ENCODE measurements around the gene MEGF11.

The MEGF11 gene

DNA sequence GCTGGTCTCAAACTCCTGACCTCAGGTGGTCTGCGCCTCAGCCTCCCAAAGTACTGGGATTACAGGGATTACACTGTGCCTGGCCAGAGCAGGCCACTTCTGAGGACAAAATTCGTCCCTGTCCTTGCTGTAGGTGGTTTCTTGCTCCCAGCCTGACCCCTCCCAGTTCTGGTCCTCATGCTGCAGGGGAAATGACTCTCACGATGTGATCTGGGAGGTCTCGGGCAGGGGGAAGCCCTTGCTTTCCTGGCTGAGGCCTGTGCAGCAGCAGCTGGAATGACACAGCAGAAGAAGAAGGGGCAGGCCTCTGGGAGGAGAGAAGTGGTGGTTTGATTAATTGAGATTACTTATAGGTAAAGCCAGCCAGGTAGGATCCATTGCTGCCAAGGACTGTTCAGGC is 39.3 kb downstream of the MEGF11 start:
- no peak for DNase-seq

DNA sequence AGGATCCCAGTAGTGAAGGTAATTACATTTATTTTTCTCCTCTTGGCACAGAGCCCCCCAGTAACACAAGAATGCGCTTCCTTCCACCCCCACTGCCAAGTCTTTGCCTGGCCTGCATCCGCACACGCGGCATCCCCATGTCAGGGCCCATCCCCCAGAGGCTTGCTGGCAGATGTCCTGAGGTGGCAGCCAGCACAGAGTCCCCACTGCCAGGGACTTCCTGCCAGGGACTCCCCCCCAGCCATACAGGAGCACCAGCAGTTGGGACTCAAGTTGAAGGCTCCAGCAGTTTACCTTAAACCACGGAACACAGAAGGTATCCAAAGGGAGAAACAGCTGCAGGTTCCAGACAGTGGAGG is 41.0 kb downstream of the MEGF11 start:
- no peak for DNase-seq

DNA sequence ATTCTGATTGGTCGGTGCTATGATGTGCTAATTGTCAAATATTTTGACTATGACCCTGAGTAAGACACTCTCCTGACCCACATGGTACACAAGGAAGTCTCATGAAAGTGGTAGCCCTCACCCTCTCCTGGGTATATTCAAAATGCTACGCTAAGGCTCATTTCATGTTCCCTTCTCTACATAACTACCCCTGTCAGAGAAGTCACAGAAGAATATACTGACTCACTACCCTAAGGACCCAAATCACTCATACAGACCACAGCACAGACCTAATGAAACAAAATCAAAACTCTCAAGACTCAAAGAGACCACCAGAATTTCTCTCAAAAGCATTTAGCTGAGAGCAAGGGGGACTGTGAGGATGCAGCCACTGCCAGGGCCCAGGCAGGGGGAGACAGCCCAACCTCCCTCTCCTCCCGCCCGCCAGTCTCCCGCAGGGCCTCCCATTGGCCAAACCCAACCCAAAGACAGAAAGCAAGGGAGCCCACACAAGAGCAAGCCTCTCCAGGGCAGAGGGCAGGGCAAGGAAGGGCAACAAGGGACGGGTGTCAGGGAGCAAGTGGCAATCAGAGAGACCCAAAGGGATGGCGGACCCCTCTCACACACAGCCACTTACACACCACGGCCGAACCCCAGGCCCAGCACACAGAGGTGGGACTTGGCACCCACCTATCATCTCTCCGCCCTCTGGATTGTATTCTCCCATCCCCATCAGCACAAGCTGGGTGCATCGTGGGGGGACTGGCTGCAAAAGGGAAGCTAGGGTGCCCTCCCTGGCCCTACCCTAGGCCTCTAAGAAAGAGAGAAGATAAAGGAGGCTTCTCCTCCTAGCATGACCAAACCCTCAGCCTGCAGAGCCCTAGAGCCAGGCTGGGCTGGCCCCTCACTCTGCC is 41.6 kb downstream of the MEGF11 start:
- no peak for DNase-seq

DNA sequence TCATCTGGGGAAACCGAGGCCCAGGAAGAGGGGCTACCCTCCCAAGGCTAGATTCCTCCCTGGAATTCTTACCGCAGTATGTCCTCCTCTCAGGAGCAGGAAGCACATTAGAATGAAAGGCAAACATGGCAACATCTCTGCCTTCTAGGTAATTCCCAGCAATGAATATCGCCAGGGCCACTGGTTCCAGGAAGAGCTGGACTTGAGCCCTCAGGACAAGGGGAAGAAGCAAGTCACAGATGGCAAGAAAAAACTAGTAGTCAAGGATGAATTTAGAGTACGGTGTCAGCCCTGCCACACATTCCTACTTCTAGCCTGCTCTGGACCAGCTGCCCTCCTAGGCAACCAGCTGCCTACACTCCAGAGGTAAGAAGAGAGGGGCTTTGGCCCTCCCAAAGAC is 42.9 kb downstream of the MEGF11 start:
- DNase-seq: no peak

DNA sequence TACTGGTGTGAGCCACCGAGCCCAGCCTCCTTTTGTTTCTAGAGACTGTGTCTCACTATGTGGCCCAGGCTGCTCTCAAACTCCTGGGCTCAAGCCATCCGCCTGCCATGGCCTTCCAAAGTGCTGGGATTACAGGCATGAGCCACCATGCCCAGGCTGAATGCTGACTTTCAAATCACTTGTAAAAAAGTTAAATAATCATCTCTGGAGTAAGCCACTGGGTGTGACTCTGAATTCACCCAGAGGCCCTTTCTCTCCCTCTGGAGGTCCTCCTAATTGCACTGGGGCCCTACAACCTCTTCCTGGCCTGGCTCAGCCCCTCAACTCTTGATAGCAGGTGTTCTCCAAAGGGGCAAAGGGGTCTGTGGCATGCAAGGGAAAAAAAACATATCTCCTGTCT is 54.8 kb downstream of the MEGF11 start:
- no peak for DNase-seq

DNA sequence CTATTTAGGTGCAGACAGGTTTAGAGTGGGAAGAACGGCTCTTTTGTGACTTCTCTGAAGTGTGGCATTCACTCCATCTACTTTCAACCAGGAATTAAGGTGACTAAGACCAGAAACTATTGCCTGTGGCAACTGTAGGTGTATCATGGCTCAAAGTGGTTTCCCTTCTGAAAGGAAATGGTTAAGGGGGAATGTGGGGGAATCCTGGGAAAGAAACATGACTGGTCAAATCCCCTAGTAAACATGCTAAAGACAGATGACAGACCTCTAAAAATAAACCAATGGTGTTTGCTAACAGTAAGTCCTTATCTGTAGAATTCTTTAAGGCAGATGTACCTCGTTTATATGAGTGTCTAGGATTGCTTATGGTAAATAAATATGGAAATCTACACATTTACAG is 56.9 kb downstream of the MEGF11 start:
- DNase-seq: no peak

DNA sequence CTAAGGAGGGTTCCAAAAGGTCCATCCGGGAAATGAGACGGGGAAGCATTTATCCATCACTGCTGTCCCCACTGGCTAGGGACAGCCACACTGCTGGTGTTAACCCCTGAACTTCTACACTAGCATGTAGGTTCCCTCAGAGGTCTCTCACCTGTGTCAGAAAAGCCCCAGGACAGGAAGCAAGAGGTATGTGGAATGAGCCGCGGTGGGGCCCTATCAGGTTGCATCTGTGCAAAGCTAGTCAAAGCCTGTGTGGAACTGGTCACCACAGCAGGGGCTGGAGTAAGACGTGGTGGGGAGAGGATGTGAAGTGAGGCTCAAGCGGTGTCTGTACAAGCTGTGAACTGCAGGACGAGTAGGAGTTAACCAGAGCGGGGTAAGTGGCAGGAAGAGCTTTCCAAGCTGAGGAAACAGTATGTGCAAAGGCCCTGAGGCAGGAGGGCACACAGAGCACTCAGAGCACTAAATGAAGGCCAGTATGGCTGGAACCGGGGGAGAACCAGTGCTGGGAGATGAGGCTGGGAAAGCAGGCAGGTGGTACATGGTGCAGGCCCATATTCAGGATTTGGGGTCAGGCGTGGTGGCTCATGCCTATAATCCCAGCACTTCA is 57.8 kb downstream of the MEGF11 start:
- no peak for DNase-seq

DNA sequence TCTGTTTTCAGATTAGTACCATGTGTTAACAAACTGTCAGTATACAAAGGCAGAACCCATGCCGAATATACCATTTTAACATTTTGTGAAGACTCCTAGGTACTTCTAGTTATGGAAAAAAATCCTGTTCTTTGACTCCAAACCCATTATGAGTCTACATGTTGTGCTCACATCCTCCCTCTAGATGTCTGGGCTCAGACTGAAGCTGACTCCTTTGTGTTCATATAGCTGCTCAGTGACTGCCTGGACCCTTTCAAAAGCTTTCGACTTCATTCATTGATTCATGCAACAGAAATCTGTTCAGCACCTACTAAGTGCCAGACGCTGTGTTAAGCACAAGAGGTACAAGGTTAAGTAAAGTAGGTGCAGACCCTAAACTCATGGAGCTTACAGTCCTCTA is 60.5 kb downstream of the MEGF11 start:
- no peak for DNase-seq

DNA sequence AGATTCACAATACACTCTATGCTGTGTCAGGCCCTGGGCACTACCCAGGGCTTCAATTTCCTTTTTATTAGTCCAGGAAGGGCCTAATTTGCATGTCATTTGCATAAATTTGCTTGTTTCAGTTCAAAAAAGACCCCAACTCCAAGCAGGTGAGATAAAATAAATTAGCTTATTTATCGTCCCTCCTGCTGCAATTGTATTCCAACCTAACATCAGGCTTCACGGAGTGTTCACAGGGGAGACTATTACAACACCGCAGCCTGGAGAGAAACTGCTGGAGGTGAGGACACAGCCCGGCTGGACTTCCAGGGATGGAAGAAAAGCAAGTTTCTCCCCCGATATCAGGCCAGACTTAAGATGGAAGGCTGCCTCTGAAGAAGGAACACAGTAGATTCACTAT is 62.8 kb downstream of the MEGF11 start:
- no peak for DNase-seq

DNA sequence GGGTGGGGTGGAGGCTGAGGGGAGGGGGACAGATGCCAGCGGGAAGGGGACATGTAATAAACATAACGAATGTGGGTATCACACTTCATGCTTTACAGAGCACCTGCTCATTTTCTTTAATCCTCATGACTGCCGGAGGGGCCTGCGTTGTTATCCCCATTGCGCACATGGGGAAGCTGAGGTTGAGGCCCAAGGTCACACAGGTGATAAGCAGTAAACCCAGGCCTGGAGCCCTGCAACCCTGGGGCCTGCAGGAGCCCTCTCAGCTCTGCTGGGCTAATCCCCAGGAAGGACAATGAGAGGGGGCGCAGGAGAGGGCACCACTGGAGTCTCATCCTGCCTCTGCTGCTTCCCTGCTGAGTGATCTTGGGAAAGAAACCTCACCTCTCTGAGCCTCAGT is 64.3 kb downstream of the MEGF11 start:
- DNase-seq: no peak

DNA sequence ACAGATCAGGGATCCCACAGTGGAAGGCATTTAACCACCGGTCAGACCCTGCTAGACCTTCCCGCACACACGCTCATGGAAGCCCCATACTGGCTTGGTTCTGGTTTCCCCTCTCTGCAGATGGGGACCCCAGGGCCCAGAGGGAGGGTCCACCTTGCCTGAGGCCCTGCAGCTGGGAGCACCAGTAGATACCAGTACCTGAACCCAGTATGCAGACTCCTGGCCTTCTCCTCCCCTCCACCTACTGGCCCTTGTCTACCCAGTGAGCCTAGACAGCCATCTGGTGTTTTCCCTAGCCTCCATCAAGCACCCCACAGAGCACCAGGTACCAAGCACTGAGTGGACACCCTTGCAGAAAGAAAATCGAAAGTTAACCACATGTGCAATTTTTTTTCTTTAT is 65.1 kb downstream of the MEGF11 start:
- DNase-seq: no peak

DNA sequence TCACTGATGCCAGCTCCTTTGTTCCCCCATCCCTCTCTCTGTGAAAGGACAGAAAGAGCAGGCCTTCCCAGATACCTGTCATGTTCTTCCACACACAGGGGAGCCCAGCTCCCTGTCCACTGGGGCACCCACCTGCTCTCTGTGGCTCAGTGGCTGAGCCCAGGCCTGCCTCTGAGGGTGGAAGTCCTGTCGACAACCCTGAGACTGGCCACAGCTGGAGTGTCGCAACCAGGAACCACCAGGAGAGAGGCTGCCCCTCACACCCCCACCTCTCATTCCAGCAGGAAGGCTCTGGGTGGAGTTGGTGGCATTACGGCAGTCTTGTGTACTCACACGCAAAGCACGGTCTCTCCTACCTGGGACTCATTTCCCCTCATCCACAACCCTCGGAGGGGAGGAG is 66.3 kb downstream of the MEGF11 start:
- DNase-seq: no peak

DNA sequence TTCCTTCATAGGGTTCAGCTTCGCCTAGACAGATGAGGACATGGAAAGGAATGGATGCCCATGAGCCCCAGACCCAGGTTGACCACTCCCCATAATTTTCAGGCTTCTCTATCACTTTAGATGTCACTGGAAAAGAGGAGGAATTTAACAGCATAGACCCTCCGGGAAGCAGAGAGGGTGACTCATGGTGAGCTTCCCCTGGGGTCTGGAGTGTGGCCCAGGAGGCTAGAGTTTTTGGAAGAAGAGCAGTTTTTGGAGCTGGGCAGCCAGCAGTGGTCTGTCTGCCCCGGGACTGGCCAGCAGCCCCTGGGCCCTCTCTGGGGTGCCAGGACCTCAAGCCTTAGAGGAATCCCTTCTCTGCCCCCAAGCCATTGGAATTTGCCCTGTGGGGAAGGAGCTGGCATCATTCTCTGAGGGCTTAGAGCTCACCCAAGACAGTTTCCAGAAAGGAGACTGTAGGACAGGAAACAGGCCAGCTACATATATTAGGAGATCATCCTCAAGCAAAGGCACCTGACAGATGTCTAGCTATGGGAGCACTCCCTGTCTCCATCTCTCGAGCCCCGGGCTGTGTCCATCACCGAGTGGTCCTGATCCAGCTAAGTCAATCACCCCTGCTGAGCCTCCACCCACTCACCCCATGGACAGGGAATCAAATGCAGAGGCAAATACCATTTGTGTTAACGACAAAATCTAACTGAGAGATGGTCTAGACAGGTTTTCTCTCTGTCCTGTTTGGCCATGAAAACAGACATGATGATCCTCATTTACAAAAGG is 67.3 kb downstream of the MEGF11 start:
- DNase-seq: no peak

DNA sequence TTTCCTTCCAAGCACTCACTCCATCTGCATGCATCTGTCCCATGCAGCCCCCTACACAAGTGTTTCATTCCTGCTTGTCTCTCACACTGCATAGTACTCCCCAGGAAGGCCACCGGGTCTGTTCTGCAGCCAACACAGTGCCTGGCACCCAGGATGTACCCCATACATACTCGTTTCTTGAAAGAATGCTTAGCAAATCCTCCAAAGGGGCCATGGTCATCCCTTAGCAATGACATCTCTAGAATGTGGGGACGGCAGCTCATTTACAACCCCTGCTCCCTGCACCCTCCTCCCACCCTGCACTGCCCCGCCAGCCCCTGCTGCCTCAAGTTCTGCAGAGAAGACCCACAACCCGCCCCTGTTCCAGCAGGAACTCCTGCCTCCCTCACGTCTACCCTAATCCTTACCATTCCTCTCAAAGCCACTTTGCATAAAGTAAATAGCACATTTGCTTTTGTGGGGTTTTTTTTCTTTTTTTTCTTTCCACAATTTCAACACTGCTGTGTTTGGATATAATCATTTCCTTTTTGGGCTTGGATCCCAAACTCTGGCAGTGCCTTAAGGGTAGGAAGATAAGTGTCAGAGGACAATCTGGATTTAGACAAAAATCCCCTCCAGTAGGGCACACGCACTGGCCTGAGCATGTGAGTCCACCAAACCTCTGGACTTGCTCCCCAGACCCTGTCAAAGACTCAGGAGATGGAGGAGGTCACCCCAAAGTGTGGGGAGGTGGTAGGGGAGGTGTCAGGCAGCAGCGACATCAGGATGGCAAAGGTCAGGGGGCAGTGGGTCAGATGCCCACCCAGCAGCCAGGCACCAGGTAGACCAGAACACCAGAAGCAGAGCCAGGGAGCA is 68.4 kb downstream of the MEGF11 start:
- DNase-seq: no peak

DNA sequence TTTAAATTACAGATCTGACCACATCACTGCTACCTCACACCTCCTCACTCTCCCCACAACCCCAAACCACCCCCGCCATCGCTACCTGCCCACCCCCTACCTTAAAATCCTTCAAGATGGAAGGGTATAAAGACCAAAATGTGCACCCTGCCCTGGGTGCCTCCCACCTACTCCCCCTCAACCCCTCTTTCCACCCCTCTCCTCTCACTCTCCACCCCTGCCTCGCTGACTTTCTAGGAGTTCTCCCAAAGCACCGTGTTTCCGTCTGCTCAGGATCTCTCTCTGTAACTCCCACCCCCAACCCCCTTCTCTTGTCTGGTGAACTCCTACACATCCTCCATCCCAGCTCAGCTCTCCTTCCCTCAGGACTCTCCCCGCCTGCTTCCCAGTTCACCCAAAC is 69.1 kb downstream of the MEGF11 start:
- no peak for DNase-seq

DNA sequence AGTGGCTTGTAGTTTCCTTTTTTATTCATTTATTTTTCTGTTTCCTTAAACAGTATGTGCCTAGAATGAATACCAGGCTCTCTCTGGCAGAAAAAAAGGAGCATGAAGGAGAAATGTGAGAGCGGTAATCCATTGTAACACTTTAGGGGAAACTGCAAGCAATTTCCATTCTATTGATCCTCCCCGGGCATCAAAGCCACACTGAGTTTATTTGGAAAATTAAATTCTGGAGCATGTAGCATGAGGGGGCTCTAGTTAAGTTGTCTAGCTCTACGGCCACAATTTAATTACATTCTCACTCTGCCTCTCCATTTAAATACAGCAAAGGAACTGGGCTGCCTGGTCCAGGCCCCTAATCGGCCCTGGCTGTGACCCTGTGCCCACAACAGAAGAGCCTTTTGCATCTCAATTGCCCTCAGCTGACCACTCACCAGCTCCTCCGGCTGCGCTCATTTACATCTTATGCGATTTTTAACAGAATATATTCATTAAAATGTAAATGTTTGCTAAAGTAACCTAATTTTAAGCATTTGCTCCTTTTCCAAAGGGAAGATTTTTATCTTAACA is 72.9 kb downstream of the MEGF11 start:
- DNase-seq: no peak

DNA sequence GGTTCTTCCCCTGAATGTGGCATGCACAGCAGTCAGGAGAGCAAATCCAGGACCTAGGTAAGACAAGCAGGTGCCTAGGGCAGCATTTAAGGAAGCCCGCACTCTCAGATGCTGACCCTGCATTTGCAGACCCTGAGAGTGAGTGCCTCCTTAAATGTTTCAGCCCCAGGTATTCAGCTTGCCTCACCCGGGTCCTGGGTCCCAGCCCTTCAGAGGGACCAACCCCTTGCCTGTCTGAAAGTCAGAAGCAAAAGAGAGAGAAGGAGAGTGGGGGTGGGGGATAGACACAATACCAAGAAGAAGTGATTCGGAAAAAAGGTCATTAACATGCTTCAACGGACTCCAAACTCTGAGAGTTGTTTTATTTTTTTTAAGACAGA is 75.0 kb downstream of the MEGF11 start:
- no peak for DNase-seq

DNA sequence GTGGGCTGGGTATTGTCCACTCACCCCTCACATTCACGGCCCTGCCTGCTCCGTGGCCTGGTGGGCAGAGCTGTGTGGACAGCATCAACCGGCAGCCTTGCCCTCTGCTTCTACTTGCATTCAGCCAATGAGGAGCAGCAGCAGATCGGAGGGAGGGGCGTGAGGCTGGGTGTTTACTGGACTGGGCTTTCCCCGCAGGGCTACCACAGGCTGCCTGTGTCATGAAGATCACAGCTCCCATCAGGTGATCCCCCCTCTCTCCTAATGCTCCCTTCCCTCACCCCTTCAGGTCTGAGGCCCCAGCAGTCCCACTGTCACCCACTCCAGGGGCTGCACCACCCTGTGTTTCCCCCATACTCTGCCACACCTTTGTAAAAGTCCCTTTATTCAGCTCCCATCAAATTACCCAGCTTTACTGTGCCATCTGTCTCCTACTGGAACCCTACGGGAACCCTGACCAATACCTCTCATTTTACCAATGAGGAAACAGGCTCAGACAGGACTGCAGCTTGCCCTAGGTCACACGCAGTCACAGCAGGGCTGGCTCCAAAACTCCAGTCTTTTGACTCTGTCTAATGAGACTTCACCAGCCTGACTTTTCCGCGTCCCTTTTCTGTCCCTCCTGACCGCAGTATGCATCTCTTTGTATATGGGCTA is 81.1 kb downstream of the MEGF11 start:
- no peak for DNase-seq

DNA sequence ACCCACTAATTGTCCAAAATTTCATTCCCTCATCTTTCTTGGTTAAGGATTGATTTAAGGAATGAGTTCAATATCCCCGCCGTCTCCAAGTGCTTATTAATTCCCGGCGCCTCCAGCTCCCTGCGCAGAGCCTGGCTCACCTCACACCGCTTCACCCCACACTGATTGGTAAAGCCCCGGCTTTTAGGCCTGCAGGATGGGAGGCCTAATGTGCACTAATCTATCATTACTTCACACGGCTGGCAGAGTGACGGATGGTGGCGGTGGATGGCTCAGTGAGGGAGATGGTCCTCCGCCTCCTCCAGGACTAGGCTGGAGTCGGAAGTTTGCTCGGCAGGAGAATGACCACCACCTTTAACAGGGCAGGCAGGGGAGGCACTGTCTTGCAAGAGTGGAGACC is 81.7 kb downstream of the MEGF11 start:
- no peak for DNase-seq

DNA sequence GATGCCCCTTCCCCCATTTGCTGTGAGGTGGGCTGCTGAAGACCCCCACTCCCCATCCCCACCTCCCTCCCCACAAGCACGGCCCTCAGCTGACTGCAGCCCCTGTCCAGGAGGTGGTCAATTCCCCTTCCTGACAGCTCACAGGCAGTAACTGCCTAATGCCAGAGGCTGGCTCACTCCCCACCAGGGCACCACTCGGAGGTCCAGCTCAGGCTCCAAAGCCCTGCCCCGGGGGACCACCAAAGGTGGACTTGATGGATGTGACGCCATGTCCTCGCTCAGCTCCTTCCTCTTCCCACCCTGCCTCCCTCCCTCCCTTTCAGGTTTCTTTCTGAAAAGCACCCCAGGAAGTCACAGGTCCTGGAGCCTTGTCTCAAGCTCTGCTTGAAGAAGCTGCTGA is 82.8 kb downstream of the MEGF11 start:
- no peak for DNase-seq

DNA sequence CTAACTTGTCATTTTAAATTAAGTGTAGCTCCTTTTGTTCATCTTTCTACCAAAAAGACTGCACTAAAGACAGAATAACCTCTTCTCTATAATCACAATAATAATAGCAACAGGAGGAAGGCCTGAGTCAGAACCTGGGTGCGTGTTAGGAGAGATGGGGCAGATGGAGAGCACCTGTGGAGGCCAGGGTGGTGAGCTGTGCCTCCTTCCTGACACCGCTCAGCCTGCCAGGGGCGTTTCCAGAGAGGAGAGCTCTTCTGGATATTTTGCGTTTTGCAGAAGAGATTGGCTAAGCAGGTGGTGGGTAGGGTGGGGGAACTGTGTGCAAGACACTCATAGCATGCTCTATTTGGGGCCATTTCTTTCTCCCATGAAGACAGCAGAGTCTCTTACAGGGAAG is 83.5 kb downstream of the MEGF11 start:
- no peak for DNase-seq

DNA sequence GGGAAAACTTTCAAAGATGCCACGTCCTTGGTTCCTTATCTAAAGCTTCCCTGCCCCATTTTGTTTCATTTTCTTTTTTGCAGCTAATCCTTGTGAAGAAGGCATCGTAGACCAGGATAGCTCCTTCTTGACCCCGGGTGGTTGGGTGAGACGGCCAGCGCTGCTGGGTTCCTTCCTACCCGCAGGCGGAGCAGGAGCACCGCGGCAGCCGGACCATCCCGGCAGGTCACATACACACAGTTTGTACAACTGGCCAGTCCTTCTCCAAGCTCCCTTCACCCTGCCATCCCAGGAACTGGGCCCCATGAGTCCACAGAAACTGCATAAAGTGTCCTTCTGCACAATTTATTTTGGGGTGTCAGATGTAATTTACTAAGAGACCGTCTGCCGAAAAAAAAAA is 83.9 kb downstream of the MEGF11 start:
- DNase-seq: no peak

Data from activated naive CD4-positive, alpha-beta T cell treated with Interleukin-2 at 50 U/mL for 16 hours (primary cell).